NB4 (cell line): Measurements from ENCODE around the gene KLRC1.
A peak's percentile ranks its signal among the peaks of the same experiment; 100 is the strongest.
"Not testable (repeated sequence)": the region's sequence is repeated elsewhere in the genome, so short reads cannot be mapped to it uniquely, and the experiment has no call there.

Source experiments
- DNase-seq: peaks from one replicate; pipeline ENCODE4 v3.0.0; 2010; ENCODE audit warnings: low read depth
- H3K4me3 ChIP-seq: one replicate; pipeline ENCODE4 v1.5.1; 2011; ENCODE audit warnings: mild to moderate bottlenecking, low read depth, low read length, moderate library complexity
- MAX ChIP-seq: IDR thresholded peaks from 2 replicates; pipeline ENCODE4 v1.6.1; 2011; ENCODE audit warnings: low read depth, low read length
- MYC ChIP-seq: IDR thresholded peaks from 2 replicates; pipeline ENCODE4 v1.6.1; 2011; ENCODE audit warnings: low read depth, low read length
- POLR2A ChIP-seq: IDR thresholded peaks from 2 replicates; pipeline ENCODE4 v1.6.1; 2011; ENCODE audit warnings: mild to moderate bottlenecking; ENCODE audit not compliant: insufficient read length; ENCODE audit errors: extremely low read depth
- TF ChIP-seq, protein P1 (sequence below): IDR thresholded peaks from one replicate; pipeline ENCODE4 v1.5.1; 2012; ENCODE audit warnings: low read depth, low read length

Gene KLRC1

GRCh38 chr12:10453156-10453555 lies at the start of gene KLRC1:
Gene KLRC1 (minus strand): TSS chr12:10453377. CDS start chr12:10451156, 2,221 bp downstream.
- no peak within 1 kb of the TSS for H3K4me3 ChIP-seq
- TF ChIP-seq MYC (no peak), POLR2A (no peak), MAX (no peak)
- TF ChIP-seq, protein P1, sequence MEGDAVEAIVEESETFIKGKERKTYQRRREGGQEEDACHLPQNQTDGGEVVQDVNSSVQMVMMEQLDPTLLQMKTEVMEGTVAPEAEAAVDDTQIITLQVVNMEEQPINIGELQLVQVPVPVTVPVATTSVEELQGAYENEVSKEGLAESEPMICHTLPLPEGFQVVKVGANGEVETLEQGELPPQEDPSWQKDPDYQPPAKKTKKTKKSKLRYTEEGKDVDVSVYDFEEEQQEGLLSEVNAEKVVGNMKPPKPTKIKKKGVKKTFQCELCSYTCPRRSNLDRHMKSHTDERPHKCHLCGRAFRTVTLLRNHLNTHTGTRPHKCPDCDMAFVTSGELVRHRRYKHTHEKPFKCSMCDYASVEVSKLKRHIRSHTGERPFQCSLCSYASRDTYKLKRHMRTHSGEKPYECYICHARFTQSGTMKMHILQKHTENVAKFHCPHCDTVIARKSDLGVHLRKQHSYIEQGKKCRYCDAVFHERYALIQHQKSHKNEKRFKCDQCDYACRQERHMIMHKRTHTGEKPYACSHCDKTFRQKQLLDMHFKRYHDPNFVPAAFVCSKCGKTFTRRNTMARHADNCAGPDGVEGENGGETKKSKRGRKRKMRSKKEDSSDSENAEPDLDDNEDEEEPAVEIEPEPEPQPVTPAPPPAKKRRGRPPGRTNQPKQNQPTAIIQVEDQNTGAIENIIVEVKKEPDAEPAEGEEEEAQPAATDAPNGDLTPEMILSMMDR = no peak
- no peak for DNase-seq

- DNase-seq = peak; percentile 30
- TF ChIP-seq, protein P1 = no peak
- TF ChIP-seq POLR2A (no peak), MAX (no peak), MYC (no peak)
- no peak overlapping the region for H3K4me3 ChIP-seq
Observed at GRCh38 chr12:10501030-10501429, 47.9 kb upstream of the KLRC1 start.

GRCh38 chr12:10498042-10498441 lies 44.9 kb upstream of the KLRC1 start:
- DNase-seq = no peak
- no peak overlapping the region for H3K4me3 ChIP-seq
- TF ChIP-seq MAX = no peak
- TF ChIP-seq, protein P1 = no peak
- TF ChIP-seq MYC = no peak
- TF ChIP-seq POLR2A = no peak

GRCh38 chr12:10497602-10498001 lies 44.4 kb upstream of the KLRC1 start:
- H3K4me3 ChIP-seq = no peak overlapping the region
- peak; percentile 1 for DNase-seq
- TF ChIP-seq, protein P1 = no peak
- TF ChIP-seq POLR2A = no peak
- no peak for TF ChIP-seq MYC
- no peak for TF ChIP-seq MAX

DNA sequence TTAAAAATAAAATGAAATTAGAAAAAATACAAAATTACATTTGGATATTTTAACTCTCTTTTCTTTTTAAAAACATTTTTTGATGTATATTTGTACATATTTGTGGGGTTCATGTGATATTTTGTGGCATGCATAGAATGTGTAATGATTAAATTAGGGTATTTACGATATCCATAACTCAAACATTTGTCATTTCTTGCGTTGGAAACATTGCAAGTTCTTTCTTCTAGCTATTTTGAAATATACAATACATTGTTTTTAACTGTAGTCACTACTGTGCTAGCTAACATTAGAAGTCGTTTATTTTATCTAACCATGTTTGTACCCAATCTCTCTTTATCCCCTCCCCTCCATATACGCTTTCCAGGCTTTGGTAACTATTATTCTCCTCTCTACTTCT lies 38.6 kb upstream of the KLRC1 start:
- TF ChIP-seq, protein P1 = no peak
- TF ChIP-seq POLR2A = no peak
- no peak for TF ChIP-seq MAX
- TF ChIP-seq MYC = no peak
- no peak overlapping the region for H3K4me3 ChIP-seq
- DNase-seq = no peak

DNA sequence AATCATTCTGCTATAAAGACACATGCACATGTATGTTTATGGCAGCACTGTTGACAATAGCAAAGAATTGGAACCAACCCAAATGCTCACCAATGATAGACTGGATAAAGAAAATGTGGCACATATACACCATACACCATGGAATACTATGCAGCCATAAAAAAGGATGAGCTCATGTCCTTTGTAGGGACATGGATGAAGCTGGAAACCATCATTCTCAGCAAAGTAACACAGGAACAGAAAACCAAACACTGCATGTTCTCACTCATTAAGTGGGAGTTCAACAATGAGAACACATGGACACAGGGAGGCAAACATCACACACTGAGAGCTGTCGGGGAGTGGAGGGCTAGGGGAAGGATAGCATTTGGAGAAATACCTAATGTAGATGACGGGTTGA lies 34.2 kb upstream of the KLRC1 start:
- not testable (repeated sequence) for DNase-seq, H3K4me3 ChIP-seq

DNA sequence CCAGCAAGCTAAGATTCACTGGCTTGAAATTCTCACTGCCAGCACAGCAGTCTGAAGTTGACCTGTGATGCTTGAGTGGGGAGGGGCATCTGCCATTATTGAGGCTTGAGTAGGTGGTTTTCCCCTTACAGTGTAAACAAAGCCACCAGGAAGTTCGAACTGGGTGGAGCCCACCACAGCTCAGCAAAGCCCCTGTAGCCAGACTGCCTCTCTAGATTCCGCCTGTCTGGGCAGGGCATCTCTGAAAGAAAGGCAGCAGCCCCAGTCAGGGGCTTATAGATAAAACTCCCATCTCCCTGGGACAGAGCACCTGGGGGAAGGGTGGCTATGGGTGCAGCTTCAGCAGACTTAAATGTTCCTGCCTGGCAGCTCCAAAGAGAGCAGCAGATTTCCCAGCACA lies 28.7 kb upstream of the KLRC1 start:
- H3K4me3 ChIP-seq, DNase-seq: not testable (repeated sequence)

- not testable (repeated sequence) for H3K4me3 ChIP-seq, DNase-seq
Observed at GRCh38 chr12:10472808-10473207, 19.6 kb upstream of the KLRC1 start.
